ENCODE measurements around the gene GLT8D1. TPM values are rescaled to one million over a fixed set of nuclear protein-coding genes. Genes with fewer than 3 reads are reported as not detected.
A peak's percentile ranks its signal among the peaks of the same experiment; 100 is the strongest.

GLT8D1 gene
- total RNA-seq, 1 donor from 2014 or later: 79.8 TPM

DNA sequence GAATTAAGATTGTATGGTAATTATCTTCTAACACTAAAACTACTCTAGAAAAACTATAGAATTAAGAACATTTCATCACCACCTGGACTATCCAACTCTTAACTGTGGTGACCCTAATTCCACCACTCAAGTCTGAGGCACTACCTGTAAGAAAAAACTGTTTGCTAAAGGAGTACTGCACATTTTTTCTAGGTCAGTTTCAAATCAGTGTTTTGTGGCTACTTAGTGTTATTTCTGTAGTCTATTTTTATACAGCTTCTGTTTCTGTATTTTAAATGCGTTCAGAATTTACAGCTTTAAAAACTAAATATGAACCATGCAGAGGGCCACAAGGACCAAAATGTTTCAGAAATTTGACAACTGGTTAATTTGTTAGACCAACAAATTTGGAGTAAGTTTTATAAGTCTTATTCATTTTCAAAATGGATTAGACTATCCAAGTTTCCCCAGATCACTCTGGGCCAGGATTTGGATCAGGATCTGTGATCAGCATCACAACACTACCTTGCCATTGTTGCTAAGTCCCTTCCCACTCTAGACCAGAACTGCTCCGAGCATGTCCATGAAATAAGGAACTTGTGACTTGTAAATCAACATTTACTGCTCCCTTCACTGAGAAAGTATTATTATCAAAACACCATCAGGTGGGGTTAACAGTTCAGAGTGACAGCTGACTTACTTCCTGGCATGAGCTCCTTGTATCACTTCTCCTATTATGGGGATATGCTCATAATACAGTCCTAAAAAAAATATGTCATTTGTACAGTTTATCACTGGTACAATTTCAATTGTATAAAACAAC, 8.6 kb downstream of the GLT8D1 start:
- no peak overlapping the region for H3K4me3 Mint-ChIP-seq (ENCODE audit: low read depth)
- no peaks in the 10 kb centered on the region for H3K4me1 Mint-ChIP-seq (ENCODE audit: low read depth)
- H3K27ac Mint-ChIP-seq: no peak overlapping the region
- peaks cover 19% of the 10 kb centered on the region for H3K36me3 Mint-ChIP-seq (ENCODE audit: insufficient read depth)
- no peak for DNase-seq (ENCODE audit: low spot score, unreplicated experiment)
- H3K9me3 Mint-ChIP-seq (ENCODE audit: low read depth): no peaks in the 10 kb centered on the region
- no peaks in the 10 kb centered on the region for H3K27me3 Mint-ChIP-seq
- TF ChIP-seq CTCF (IDR thresholded peaks at IDR 0.05; ENCODE audit: unreplicated experiment): no peak

DNA sequence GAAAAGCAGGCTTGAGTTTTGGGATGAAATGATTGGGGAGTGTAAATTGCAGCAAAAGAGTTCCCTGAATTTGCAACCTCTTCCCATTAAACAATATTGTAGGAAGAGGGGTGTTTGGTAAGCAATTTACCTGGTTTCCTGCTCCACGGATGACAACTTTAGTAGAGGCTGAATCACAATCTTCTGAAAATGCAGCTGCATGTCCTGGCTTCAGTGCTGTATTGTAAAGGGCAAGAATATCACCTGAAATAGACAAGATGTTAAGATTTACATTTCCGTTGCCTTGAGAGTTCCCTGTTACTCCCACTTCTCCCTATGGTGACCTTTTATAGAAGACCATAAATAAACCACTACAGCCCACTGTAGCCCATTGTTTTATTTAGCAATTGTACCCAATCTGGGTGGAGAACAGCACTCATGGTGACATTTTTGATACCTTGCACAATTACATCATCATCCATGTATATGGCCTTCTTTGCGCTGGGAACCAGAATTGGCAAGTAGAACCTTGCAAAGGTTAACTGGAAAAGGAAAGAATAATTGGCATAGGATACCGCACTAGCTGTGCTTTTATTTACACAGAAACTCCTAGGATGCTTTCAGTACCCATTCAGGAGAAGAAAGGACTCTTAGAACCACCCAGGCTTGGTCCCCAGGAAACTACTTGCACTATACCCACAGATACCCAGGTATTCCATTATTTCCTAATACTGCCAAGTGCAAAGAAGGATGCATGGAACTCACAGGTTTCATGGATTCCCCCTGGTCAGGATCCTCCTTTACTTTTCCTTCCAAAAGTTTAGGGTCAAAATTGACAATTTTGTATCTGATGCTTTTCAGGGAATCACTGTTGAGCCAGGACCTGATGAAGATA, 9.6 kb downstream of the GLT8D1 start:
- no peaks in the 10 kb centered on the region for H3K4me1 Mint-ChIP-seq (ENCODE audit: low read depth)
- TF ChIP-seq CTCF (IDR thresholded peaks at IDR 0.05; ENCODE audit: unreplicated experiment): no peak
- H3K4me3 Mint-ChIP-seq (ENCODE audit: low read depth): no peak overlapping the region
- H3K27ac Mint-ChIP-seq: no peak overlapping the region
- no peaks in the 10 kb centered on the region for H3K9me3 Mint-ChIP-seq (ENCODE audit: low read depth)
- no peak for DNase-seq (ENCODE audit: low spot score, unreplicated experiment)
- no peaks in the 10 kb centered on the region for H3K27me3 Mint-ChIP-seq
- H3K36me3 Mint-ChIP-seq (ENCODE audit: insufficient read depth): peaks cover 19% of the 10 kb centered on the region

DNA sequence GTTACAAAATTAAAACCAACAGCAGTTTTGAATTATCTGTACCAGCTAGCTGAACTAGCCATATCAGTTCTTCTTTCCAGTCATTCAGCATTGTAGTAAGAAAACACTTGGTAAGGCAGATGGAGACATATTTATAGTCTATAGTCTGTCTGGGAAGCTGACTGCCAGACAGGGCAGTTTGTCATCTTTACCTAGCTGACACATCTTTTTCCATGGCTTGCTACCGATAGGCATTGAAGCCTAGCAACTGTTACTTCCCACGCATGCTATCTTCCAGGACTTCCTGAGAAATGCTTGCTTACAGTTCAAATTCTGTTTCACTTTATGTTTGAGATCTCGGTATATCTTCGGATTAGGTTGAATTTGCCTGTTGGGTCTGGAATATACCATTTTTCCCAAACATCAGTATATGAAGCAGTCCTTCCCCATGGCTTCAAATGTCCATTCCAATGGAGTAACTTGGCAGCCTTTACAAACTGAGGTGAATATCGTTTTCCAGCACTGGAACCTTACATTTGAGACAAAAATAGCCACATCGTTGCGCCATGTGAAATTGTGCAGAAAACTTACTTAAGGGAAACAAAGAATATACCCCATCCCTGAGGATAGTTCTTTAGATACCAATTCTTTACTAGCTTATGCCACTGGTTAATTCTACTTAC, 10.9 kb downstream of the GLT8D1 start:
- DNase-seq (ENCODE audit: low spot score, unreplicated experiment): no peak
- no peaks in the 10 kb centered on the region for H3K9me3 Mint-ChIP-seq (ENCODE audit: low read depth)
- no peak for TF ChIP-seq CTCF (IDR thresholded peaks at IDR 0.05; ENCODE audit: unreplicated experiment)
- no peak overlapping the region for H3K27ac Mint-ChIP-seq
- no peak overlapping the region for H3K4me3 Mint-ChIP-seq (ENCODE audit: low read depth)
- no peaks in the 10 kb centered on the region for H3K4me1 Mint-ChIP-seq (ENCODE audit: low read depth)
- H3K36me3 Mint-ChIP-seq (ENCODE audit: insufficient read depth): peaks cover 24% of the 10 kb centered on the region
- no peaks in the 10 kb centered on the region for H3K27me3 Mint-ChIP-seq

DNA sequence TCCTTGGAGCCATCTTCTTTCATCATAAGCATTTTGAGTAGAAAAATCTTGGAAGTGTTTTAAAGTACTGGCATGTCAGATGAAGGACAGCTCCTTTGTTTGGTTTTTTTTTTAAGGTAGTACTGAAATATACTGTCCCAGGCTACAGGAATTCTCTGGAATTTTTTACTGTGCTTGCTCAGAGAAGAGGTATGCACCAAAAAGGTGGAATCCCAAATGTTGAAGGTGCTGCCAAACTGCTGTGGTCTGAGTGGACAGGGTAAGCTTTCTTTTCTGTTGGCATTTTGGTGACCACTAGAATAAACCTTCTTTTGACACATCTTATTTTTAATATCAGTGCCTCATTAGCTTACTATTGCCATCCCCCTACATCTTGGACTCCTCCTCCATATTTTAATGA, 12.5 kb downstream of the GLT8D1 start:
- no peak for DNase-seq (ENCODE audit: low spot score, unreplicated experiment)
- peak overlapping the region; percentile 16 for H3K27ac Mint-ChIP-seq
- peaks cover 36% of the 10 kb centered on the region for H3K36me3 Mint-ChIP-seq (ENCODE audit: insufficient read depth)
- TF ChIP-seq CTCF (IDR thresholded peaks at IDR 0.05; ENCODE audit: unreplicated experiment): no peak
- no peak overlapping the region for H3K4me3 Mint-ChIP-seq (ENCODE audit: low read depth)
- H3K27me3 Mint-ChIP-seq: no peaks in the 10 kb centered on the region
- H3K9me3 Mint-ChIP-seq (ENCODE audit: low read depth): no peaks in the 10 kb centered on the region
- peaks cover 5% of the 10 kb centered on the region for H3K4me1 Mint-ChIP-seq (ENCODE audit: low read depth)

- Mint-ChIP-seq H3K27ac (peak overlapping the region; percentile 47), H3K27me3 (no peaks in the 10 kb centered on the region)
Observed at GRCh38 chr3:52690560-52690959, 15.0 kb downstream of the GLT8D1 start.

More at GRCh38 chr3:52690560-52690959, 15.0 kb downstream of the GLT8D1 start:
- no peak overlapping the region for H3K4me3 Mint-ChIP-seq (ENCODE audit: low read depth)
- H3K9me3 Mint-ChIP-seq (ENCODE audit: low read depth): no peaks in the 10 kb centered on the region
- peaks cover 15% of the 10 kb centered on the region for H3K4me1 Mint-ChIP-seq (ENCODE audit: low read depth)
- no peak for TF ChIP-seq CTCF (IDR thresholded peaks at IDR 0.05; ENCODE audit: unreplicated experiment)
- H3K36me3 Mint-ChIP-seq (ENCODE audit: insufficient read depth): peaks cover 33% of the 10 kb centered on the region
- DNase-seq (ENCODE audit: low spot score, unreplicated experiment): no peak

All from progenitor cell of endocrine pancreas (in vitro differentiated cells).